Measurements from ENCODE around the gene NANS.

NANS gene

DNA sequence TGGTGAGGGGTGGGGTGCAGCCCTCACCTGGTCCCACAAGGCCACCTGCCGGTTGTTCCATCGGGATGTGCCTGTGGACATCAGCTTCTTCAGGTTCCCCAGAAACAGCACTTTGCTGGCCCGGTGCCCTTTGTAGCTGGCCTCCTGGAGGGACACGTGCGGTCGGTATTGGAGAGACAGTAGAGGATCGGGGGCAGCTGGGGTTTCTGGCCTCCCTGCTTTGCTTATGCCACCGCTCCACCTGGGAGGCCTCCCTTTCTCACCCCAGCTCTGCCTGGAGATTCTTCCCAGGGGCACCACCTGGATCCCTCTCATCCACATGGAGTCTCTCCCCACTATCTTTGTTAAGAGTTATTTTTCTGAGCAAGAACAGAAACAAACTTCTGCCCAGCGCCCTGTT is 75.6 kb downstream of the NANS start:
- Histone ChIP-seq H3K9ac (ENCODE audit: low read depth, low read length) (no peak overlapping the region), H3K36me3 (ENCODE audit: insufficient read depth, low read length) (no peaks in the 10 kb centered on the region; the same call in 1 of the 2 replicates), H3K4me1 (ENCODE audit: insufficient read depth, low read length) (peaks cover 5% of the 10 kb centered on the region; the same call in 1 of the 2 replicates), H3K9me3 (ENCODE audit: control insufficient read depth, insufficient read depth, low read length) (no peaks in the 10 kb centered on the region)
